Skeletal muscle tissue (tissue), 4 donors: Measurements from ENCODE around the gene PARD3B. TPM values are rescaled to one million over a fixed set of nuclear protein-coding genes. Genes with fewer than 3 reads are reported as not detected.

Experiments used
- H3K27ac ChIP-seq: one replicate; pipeline ENCODE4 v1.7.0; 2013; ENCODE audit warnings: mild to moderate bottlenecking, low read depth, low read length, inconsistent platforms
- H3K27me3 ChIP-seq, 3 donors: one replicate each; pipeline ENCODE4 v1.7.0; 2013; ENCODE audit warnings: low read length in 3 of 3; ENCODE audit not compliant: control insufficient read depth in 3 of 3, insufficient read depth in 3 of 3
- H3K36me3 ChIP-seq, 3 donors: one replicate each; pipeline ENCODE4 v1.7.0; 2013; ENCODE audit warnings: low read length in 3 of 3; ENCODE audit not compliant: control insufficient read depth in 3 of 3, insufficient read depth in 3 of 3
- H3K4me1 ChIP-seq, 3 donors: one replicate each; pipeline ENCODE4 v1.7.0; 2013; ENCODE audit warnings: low read length in 3 of 3, mild to moderate bottlenecking in 3 of 3; ENCODE audit not compliant: control insufficient read depth in 3 of 3, insufficient read depth in 3 of 3
- H3K4me3 ChIP-seq, 3 donors: one replicate each; pipeline ENCODE4 v1.7.0; 2013; ENCODE audit warnings: low read length in 3 of 3
- H3K9ac ChIP-seq, 3 donors: one replicate each; pipeline ENCODE4 v1.7.0; 2013; ENCODE audit warnings: low read length in 3 of 3, mild to moderate bottlenecking in 3 of 3, moderate library complexity in 2 of 3, low read depth in 1 of 3
- H3K9me3 ChIP-seq, 3 donors: one replicate each; pipeline ENCODE4 v1.7.0; 2013; ENCODE audit warnings: low read length in 3 of 3; ENCODE audit not compliant: control insufficient read depth in 3 of 3
- total RNA-seq: library from RNA; depleted of rRNA; stranded (reverse); fragments of >200 nt; gene quantifications from one replicate; pipeline ENCODE4 v1.2.3, GENCODE V29; 2014
- donor health status: Osteomylitis.

The PARD3B gene
- total RNA-seq, 1 donor from 2014 or later: 19.8 TPM

DNA sequence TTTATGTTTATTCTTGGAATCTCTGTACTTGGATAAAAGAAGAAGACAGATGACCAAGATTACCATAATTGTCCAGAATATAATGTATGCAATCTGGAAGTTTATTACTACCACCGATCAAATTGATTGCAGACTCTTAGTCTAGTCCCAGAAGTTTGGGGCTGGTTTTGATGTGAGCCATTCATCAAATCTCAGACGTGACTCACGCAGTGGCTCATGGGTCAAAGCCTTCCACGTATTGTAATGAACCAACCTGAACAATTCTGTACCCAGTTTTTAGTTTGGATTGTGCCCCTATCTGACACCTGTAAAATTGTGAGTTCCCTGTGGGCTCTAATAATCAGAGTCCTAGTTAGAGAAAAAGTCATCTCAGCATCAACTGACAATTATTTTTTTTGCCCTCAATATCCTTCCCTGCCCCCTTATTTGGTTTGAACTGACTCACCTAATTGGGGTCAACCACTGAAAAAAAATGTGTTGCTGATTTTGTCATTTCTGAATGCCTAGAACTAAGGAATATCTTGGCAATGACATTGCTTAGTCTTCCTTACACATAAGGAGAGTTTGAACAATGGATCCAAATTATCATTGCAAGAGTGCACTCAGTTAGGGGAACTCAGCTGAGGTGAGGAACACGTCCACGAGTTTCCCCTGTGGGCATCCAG lies 917.5 kb downstream of the PARD3B start:
- Histone ChIP-seq H3K27ac (no peak overlapping the region), H3K4me3 (no peak overlapping the region), H3K9me3 (no peaks in the 10 kb centered on the region), H3K36me3 (no peaks in the 10 kb centered on the region), H3K27me3 (no peaks in the 10 kb centered on the region), H3K4me1 (no peaks in the 10 kb centered on the region), H3K9ac (no peak overlapping the region)

DNA sequence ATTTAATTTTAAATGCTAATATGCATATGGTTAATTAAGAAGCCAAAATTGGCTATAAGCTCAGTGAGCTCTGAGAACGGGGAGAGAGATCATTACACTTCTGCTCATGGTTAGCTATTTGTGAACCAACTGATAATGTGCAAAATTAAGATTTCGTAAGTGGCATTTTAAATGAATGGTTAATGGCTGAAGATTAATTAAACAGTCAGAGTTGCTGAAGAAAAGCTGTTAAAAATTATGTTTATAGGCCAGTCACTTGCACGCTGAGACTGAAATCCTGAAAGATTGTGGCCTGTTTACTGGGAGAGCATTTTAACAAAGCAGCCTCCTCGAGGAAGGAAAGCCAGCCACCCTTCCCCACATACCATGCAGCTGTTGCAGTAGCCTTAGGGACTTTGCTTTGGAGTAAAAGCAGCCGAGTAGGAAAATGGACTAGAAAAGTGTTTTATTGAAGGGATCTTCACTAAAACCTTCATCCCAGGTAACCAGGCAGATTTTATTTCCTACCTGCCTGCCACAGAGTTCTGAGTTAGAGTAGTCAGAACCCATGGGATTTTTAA lies 918.3 kb downstream of the PARD3B start:
- Histone ChIP-seq H3K9me3 (no peaks in the 10 kb centered on the region), H3K4me1 (no peaks in the 10 kb centered on the region), H3K27me3 (no peaks in the 10 kb centered on the region), H3K36me3 (no peaks in the 10 kb centered on the region), H3K9ac (no peak overlapping the region), H3K4me3 (no peak overlapping the region), H3K27ac (no peak overlapping the region)

DNA sequence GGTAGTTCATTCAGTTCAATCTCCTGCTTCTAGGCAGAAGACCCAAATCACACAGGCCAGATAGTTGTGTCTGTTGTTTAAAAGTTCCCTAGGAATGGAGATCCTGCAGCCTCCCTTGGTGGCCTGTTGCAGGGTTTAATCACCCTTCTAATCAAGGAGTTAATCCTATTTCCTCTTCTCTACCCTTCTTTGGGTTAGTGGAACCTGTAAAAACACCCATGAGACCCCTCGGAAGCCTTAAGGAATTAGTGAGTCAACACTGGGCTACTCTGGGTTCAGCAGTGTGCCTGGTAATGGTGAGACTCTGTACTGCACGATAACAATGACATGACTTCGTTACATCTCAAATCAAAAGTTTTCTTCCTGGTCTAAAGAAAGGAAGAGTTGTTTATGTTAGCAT lies 919.4 kb downstream of the PARD3B start:
- H3K27me3 ChIP-seq: no peaks in the 10 kb centered on the region
- H3K9ac ChIP-seq: no peak overlapping the region
- H3K27ac ChIP-seq: no peak overlapping the region
- H3K9me3 ChIP-seq: no peaks in the 10 kb centered on the region
- no peaks in the 10 kb centered on the region for H3K36me3 ChIP-seq
- no peaks in the 10 kb centered on the region for H3K4me1 ChIP-seq
- H3K4me3 ChIP-seq: no peak overlapping the region

DNA sequence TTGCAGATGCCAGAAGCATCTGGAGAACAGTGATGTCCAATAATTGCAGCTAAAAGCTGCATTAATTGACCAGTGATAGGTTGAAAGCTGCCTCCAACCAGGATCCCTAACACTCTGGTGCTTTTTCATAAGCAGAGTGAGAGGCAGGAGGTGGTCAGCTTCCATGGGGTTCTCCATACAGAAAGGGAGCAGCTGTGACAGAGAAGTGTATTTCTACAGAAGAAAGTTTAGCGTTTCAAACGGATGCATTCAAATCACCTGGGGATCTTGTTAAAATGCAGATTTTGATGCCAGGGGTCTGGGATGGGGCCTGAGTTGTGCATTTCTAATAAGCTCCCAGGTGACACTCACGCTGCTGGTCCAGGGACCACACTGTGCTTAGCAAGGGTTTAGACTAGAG lies 920.5 kb downstream of the PARD3B start:
- Histone ChIP-seq H3K27me3 (no peaks in the 10 kb centered on the region), H3K4me1 (no peaks in the 10 kb centered on the region), H3K36me3 (no peaks in the 10 kb centered on the region), H3K27ac (no peak overlapping the region), H3K9me3 (no peaks in the 10 kb centered on the region), H3K4me3 (no peak overlapping the region), H3K9ac (no peak overlapping the region)

DNA sequence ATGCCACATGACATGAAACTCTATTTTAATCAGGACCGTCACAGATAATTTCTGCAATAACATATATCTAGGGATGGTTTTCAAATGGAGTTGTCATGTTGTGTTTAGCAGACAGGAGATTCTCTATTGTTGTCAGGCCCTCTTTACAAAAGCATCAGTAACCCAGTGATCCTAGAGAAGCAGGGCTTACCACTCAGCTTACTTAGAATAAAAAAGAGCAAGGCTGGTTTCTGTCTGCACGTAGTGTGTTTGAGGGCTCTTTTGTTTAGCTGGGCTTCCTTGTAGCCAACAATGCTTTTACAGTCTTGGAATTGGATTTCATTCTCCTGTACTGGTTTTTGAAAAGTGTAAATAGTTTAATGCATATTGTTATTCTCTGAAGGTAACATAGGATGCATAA lies 926.5 kb downstream of the PARD3B start:
- Histone ChIP-seq H3K27me3 (no peaks in the 10 kb centered on the region), H3K9ac (no peak overlapping the region), H3K4me1 (no peaks in the 10 kb centered on the region), H3K4me3 (no peak overlapping the region), H3K9me3 (no peaks in the 10 kb centered on the region), H3K36me3 (no peaks in the 10 kb centered on the region), H3K27ac (no peak overlapping the region)

DNA sequence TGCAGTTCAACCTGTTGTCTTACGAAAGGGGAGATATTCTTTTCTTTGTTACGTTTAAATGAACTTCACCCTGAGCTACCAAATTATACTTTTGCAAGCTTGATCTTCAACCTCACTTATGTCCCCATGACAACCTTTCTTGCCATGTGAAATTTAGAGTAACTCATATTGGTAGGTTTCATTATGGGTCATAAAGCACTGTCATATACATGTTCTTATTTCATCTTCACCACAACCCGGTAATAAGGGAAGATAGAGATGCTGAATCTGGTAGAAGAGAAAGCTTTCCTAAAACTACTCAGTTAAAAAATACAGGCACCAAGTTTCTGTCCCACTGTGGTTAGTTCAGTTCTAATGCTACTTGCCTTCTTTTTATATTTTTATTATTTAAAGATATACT lies 928.5 kb downstream of the PARD3B start:
- H3K36me3 ChIP-seq: no peaks in the 10 kb centered on the region
- no peak overlapping the region for H3K9ac ChIP-seq
- H3K4me1 ChIP-seq: no peaks in the 10 kb centered on the region
- no peaks in the 10 kb centered on the region for H3K27me3 ChIP-seq
- no peak overlapping the region for H3K27ac ChIP-seq
- no peak overlapping the region for H3K4me3 ChIP-seq
- no peaks in the 10 kb centered on the region for H3K9me3 ChIP-seq

DNA sequence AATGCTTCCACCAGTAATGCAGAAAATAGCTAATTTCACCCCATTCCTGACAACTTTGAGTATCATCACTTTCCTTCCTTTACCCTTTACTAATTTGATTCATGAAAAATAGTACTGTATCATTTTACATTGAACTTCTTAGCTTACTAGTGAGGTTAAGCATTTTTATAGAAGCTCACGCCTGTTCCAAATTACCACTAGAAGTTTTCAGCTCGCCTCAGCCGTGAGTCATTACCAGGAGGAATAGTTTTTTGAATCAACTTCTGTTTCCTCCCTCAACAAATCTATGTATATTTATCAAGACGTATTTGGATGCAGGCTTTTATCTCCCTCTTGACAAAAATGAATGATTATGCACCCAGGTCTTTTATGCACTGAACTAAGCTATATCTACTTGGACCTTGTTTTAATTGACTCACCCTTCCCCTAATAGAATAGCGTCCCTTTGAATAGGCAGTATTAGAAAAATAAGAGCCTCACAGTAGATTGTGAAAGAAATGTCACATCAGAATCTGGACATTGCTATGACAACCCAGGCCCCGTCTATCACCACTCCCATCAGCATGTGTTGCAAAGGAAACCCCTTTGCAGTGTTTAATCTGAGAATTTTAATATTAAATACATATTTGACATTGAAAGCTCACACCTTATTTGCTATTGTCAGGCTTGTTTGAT lies 929.6 kb downstream of the PARD3B start:
- Histone ChIP-seq H3K9ac (no peak overlapping the region), H3K4me3 (no peak overlapping the region), H3K27me3 (no peaks in the 10 kb centered on the region), H3K4me1 (no peaks in the 10 kb centered on the region), H3K27ac (no peak overlapping the region), H3K36me3 (no peaks in the 10 kb centered on the region), H3K9me3 (no peaks in the 10 kb centered on the region)

DNA sequence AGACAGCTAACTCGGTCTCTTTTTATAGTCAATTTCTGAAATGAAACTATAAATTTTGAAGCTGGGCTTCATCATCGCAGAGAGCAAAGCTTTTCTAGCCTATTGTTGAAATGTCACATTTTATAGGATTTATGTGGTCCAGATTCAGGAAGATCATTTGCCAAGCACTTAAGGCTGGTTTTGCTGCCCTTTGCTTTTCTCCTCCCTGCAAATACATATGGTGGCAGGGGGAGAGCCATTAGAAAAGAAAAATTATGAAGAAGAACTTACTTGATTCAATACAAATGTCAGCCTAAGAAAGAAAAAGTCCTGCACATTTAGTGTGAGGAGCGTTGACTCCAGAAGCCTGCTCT lies 930.1 kb downstream of the PARD3B start:
- H3K9ac ChIP-seq: no peak overlapping the region
- no peaks in the 10 kb centered on the region for H3K27me3 ChIP-seq
- H3K27ac ChIP-seq: no peak overlapping the region
- no peaks in the 10 kb centered on the region for H3K9me3 ChIP-seq
- no peaks in the 10 kb centered on the region for H3K36me3 ChIP-seq
- no peak overlapping the region for H3K4me3 ChIP-seq
- H3K4me1 ChIP-seq: no peaks in the 10 kb centered on the region

DNA sequence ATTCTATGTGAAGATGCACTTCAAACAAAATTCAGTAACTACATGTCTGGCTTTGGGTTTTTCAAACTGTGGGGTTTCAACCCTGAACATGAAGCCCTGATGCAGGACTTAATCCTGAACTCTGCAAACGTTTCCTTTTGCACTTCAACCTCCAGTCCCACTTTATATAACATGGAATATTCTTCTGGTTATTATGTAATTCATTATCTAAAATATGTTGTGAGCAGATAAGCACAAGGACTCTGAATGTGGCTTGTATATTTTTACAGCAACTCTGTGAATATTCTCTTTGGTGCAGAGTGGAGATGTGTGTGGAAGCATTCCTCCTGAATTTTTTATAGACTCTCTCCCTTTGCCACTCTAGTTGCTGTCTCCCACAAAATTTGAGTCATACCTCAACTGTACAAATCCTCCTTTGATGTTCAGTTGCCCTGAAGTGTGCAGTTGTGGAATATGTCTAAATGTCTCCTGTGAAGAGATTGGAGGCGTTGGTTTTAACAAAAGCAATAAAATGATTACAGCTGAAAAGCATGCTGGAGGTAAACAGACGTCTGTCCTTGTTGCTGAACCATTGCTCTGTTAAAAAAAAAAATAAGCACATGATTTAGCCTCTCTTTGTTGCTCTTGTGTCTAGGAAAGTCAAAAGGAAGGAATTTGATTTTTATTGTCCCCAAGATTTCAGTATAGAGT lies 931.9 kb downstream of the PARD3B start:
- no peak overlapping the region for H3K4me3 ChIP-seq
- H3K36me3 ChIP-seq: no peaks in the 10 kb centered on the region
- no peak overlapping the region for H3K27ac ChIP-seq
- H3K9ac ChIP-seq: no peak overlapping the region
- H3K27me3 ChIP-seq: no peaks in the 10 kb centered on the region
- no peaks in the 10 kb centered on the region for H3K9me3 ChIP-seq
- no peaks in the 10 kb centered on the region for H3K4me1 ChIP-seq

DNA sequence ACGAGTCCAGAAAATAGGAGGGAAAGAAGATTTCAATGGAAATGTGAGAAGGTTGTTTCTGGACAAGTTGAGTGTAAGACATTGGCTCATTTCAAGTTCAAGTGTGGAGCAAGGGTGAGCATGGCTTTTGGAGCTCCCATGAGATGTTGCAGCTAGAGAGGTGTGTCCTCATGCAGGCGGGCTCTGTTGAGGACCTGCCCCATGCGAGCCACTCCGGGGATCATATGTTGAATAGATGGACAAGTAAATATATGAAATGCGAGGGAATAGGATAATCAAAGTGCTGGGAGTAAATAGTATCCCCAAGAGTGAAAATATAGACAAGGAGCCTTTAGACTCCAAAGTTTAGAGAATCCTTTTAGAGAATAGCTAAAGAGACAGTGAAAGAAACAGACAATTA lies 936.6 kb downstream of the PARD3B start:
- H3K9me3 ChIP-seq: no peaks in the 10 kb centered on the region
- no peaks in the 10 kb centered on the region for H3K4me1 ChIP-seq
- H3K9ac ChIP-seq: no peak overlapping the region
- H3K4me3 ChIP-seq: no peak overlapping the region
- H3K36me3 ChIP-seq: no peaks in the 10 kb centered on the region
- no peaks in the 10 kb centered on the region for H3K27me3 ChIP-seq
- no peak overlapping the region for H3K27ac ChIP-seq
